ENCODE measurements around the gene SLC4A1. TPM values are rescaled to one million over a fixed set of nuclear protein-coding genes. Genes with fewer than 3 reads are reported as not detected.
"Not testable (repeated sequence)": the region's sequence is repeated elsewhere in the genome, so short reads cannot be mapped to it uniquely, and the experiment has no call there.

The SLC4A1 gene
- polyA plus RNA-seq, 4 donors, result 1.3 TPM; not detected in 3

DNA sequence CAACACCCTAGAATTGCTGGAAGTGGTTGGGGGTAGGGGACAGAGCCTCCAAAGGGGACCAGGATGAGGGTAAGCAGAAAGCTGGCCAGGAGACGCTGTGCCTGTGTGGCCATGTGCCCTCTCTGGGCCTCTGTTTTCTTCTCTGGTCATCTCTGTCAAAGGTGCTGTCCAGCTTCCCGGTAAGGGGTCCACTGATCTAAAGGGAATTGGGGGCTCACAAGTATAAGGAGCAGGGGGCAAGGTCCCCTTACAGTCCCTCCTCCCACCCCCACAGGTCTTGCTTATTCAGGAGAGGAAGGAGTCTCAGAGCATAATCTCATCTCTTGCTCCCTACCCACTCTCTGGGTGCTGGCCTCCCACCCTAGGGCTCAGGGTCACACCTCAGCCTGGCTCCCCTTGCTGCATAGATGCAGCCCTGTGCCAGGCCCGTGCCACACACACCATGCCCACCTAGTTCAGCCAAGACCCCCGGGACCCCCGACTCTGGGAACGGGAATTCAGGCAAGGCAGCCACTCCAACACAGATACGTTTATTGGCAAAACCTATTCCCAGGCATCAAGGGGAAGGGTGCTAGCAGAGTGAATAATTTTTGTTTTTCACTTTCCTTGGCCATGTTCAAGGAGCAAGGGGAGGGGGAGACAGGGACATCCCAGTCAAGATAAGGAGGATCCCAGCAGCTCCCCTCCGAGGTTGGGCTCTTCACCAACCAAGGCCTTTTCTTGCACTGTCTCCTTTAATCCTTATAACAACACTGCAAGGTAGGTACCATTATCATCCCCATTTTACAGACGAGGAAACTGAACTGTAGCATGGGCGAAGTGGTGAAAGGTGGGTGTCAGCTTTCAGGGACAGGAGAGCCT, 19.8 kb downstream of the SLC4A1 start:
- Histone ChIP-seq H3K36me3 (ENCODE audit: control insufficient read depth in 3 of 3, insufficient read depth in 2 of 3, low read depth in 1 of 3, low read length in 3 of 3) (no peaks in the 10 kb centered on the region), H3K4me1 (ENCODE audit: control insufficient read depth in 3 of 3, insufficient read depth in 2 of 3, low read depth in 1 of 3, low read length in 2 of 3) (peaks cover 0 to 11% (median 8%) of the 10 kb centered on the region in 3 donors), H3K4me3 (ENCODE audit: low read depth in 1 of 3, low read length in 3 of 3) (no peak overlapping the region), H3K27ac (ENCODE audit: low read depth in 1 of 3, low read length in 2 of 3) (no peak overlapping the region), H3K27me3 (ENCODE audit: control insufficient read depth in 3 of 3, insufficient read depth in 3 of 3, low read length in 3 of 3) (no peaks in the 10 kb centered on the region), H3K9me3 (ENCODE audit: control insufficient read depth in 2 of 2, insufficient read depth in 1 of 2, low read depth in 1 of 2, low read length in 1 of 2) (no peaks in the 10 kb centered on the region)
- DNase-seq, result no peak
- no peak for FAIRE-seq
- WGBS, 3 donors, result 85% methylated on average over 10 of the region's 10 CpGs

DNA sequence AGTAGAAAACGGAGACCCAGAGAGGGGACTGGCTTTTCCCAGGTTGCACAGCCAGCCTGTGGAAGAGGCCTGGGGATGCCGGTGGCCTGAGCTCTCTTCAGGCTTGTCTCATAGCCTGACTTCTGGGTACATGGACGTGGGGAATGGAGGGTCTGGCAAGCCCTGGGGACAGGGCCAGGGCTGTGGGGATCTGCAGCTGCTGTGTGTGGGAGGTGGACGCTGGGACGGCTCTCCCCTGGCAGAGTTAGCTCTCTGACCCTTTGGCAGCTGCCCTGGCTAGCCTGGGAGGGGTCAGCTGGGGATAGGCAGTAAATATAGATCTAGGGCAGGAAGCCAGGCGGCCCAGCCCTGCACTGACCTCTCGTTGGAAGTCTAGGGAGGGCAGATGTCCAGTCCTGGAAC, 20.5 kb downstream of the SLC4A1 start:
- WGBS, 3 donors, result 52 to 75% (median 72%) methylated on average over 5 to 7 of the region's 7 CpGs
- Histone ChIP-seq H3K4me1 (ENCODE audit: control insufficient read depth in 3 of 3, insufficient read depth in 2 of 3, low read depth in 1 of 3, low read length in 2 of 3) (peaks cover 0 to 11% (median 8%) of the 10 kb centered on the region in 3 donors), H3K27ac (ENCODE audit: low read depth in 1 of 3, low read length in 2 of 3) (no peak overlapping the region), H3K27me3 (ENCODE audit: control insufficient read depth in 3 of 3, insufficient read depth in 3 of 3, low read length in 3 of 3) (no peaks in the 10 kb centered on the region), H3K9me3 (ENCODE audit: control insufficient read depth in 2 of 2, insufficient read depth in 1 of 2, low read depth in 1 of 2, low read length in 1 of 2) (no peaks in the 10 kb centered on the region), H3K4me3 (ENCODE audit: low read depth in 1 of 3, low read length in 3 of 3) (no peak overlapping the region), H3K36me3 (ENCODE audit: control insufficient read depth in 3 of 3, insufficient read depth in 2 of 3, low read depth in 1 of 3, low read length in 3 of 3) (no peaks in the 10 kb centered on the region)
- no peak for FAIRE-seq
- no peak for DNase-seq

DNA sequence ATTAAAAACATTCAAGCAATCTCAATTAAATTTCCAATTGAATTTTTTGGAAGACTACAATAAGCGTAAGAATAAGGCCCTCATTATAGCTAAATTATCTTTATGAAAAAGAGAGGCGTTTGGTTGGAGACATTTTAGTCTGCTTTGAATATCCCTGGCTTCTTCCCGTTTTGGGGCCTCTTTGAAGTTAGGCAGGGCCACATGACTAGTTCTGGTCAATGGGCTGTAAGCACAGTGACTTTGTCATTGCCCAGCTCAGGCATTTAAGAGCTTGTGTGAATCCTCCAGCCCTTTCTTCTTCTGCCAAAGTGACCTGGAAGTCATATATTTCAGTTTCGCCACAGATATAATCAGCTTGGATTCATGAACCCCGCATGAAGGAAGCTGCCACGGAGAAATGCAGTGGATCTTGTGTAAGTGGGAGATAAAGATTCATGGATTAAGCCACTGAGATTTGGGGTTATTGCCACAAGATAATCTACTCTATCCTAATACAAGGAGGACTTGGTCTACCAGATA, 26.8 kb downstream of the SLC4A1 start:
- H3K27ac ChIP-seq (ENCODE audit: low read depth in 1 of 3, low read length in 2 of 3), result no peak overlapping the region
- DNase-seq (no peak), FAIRE-seq (no peak)
- H3K36me3 ChIP-seq (ENCODE audit: control insufficient read depth in 3 of 3, insufficient read depth in 2 of 3, low read depth in 1 of 3, low read length in 3 of 3), result no peaks in the 10 kb centered on the region
- 64 to 70% (median 69%) methylated on average over 6 of the region's 6 CpGs for WGBS, 3 donors
- no peak overlapping the region for H3K4me3 ChIP-seq (ENCODE audit: low read depth in 1 of 3, low read length in 3 of 3)
- no peaks in the 10 kb centered on the region for H3K9me3 ChIP-seq (ENCODE audit: control insufficient read depth in 2 of 2, insufficient read depth in 1 of 2, low read depth in 1 of 2, low read length in 1 of 2)
- H3K27me3 ChIP-seq (ENCODE audit: control insufficient read depth in 3 of 3, insufficient read depth in 3 of 3, low read length in 3 of 3), result no peaks in the 10 kb centered on the region
- H3K4me1 ChIP-seq (ENCODE audit: control insufficient read depth in 3 of 3, insufficient read depth in 2 of 3, low read depth in 1 of 3, low read length in 2 of 3), result peaks cover 0 to 4% (median 3%) of the 10 kb centered on the region in 3 donors

DNA sequence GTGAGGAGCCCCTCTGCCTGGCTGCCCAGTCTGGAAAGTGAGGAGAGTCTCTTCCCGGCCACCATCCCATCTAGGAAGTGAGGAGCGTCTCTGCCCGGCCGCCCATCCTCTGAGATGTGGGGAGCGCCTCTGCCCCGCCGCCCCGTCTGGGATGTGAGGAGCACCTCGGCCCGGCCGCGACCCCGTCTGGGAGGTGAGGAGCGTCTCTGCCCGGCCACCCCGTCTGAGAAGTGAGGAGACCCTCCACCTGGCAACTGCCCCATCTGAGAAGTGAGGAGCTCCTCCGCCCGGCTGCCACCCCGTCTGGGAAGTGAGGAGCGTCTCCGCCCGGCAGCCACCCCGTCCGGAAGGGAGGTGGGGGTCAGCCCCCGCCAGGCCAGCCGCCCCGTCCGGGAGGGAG, 30.0 kb downstream of the SLC4A1 start:
- not testable (repeated sequence) for H3K27me3 ChIP-seq (ENCODE audit: control insufficient read depth in 3 of 3, insufficient read depth in 3 of 3, low read length in 3 of 3); H3K4me3 ChIP-seq (ENCODE audit: low read depth in 1 of 3, low read length in 3 of 3); H3K4me1 ChIP-seq (ENCODE audit: control insufficient read depth in 3 of 3, insufficient read depth in 2 of 3, low read depth in 1 of 3, low read length in 2 of 3); H3K9me3 ChIP-seq (ENCODE audit: control insufficient read depth in 2 of 2, insufficient read depth in 1 of 2, low read depth in 1 of 2, low read length in 1 of 2); H3K27ac ChIP-seq (ENCODE audit: low read depth in 1 of 3, low read length in 2 of 3); FAIRE-seq; H3K36me3 ChIP-seq (ENCODE audit: control insufficient read depth in 3 of 3, insufficient read depth in 2 of 3, low read depth in 1 of 3, low read length in 3 of 3); DNase-seq
- WGBS, 3 donors, result 94 to 98% (median 94%) methylated on average over 8 to 24 of the region's 28 CpGs

DNA sequence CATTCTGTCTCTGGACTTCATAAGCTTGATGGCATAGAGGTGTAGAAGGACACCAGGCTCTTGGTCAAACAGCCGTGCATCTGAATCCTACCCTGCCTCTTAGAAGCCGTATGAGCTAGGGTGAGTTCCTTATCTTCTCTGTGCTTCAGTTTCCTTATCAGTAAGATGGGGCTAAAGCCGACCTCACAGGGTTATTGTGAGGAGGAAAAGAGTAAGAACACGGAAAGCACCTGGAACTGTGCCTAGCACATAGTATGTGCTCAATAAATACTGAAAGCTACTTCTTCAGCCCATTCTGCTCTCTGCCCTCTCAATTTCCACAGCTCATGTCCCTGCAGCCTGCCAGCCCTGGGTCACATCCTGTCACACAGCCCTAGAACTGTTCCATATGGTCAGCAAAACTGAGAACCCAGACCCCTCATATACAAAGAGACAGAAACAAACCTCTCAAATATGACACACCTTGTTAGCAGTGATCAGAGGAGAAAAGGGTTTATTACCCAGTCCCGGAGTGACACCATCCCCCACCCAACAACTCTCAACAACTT, 31.4 kb downstream of the SLC4A1 start:
- 27 to 56% (median 35%) methylated on average over 5 of the region's 5 CpGs for WGBS, 3 donors
- Histone ChIP-seq H3K4me3 (ENCODE audit: low read depth in 1 of 3, low read length in 3 of 3) (no peak overlapping the region), H3K36me3 (ENCODE audit: control insufficient read depth in 3 of 3, insufficient read depth in 2 of 3, low read depth in 1 of 3, low read length in 3 of 3) (no peaks in the 10 kb centered on the region), H3K27ac (ENCODE audit: low read depth in 1 of 3, low read length in 2 of 3) (no peak overlapping the region), H3K9me3 (ENCODE audit: control insufficient read depth in 2 of 2, insufficient read depth in 1 of 2, low read depth in 1 of 2, low read length in 1 of 2) (no peaks in the 10 kb centered on the region), H3K4me1 (ENCODE audit: control insufficient read depth in 3 of 3, insufficient read depth in 2 of 3, low read depth in 1 of 3, low read length in 2 of 3) (no peaks in the 10 kb centered on the region), H3K27me3 (ENCODE audit: control insufficient read depth in 3 of 3, insufficient read depth in 3 of 3, low read length in 3 of 3) (no peaks in the 10 kb centered on the region)
- FAIRE-seq (no peak), DNase-seq (no peak)

DNA sequence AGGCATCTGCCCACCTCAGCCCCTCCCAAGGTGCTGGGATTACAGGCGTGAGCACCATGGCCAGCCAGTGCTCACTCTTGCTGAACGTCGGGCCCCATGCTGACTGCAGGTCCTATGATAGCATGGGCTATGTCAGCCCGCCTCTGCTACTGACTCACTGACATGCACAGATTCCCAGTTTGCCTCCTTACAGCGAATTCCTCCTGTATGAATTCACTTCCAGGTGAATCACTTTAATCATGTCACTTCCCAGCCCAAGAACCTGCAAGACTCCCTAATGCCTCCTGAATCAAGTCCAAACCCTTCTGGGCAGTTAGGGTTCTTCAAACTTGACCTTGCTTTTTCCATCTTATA, 32.4 kb downstream of the SLC4A1 start:
- Histone ChIP-seq H3K4me1 (ENCODE audit: control insufficient read depth in 3 of 3, insufficient read depth in 2 of 3, low read depth in 1 of 3, low read length in 2 of 3) (no peaks in the 10 kb centered on the region), H3K4me3 (ENCODE audit: low read depth in 1 of 3, low read length in 3 of 3) (no peak overlapping the region), H3K27me3 (ENCODE audit: control insufficient read depth in 3 of 3, insufficient read depth in 3 of 3, low read length in 3 of 3) (no peaks in the 10 kb centered on the region), H3K36me3 (ENCODE audit: control insufficient read depth in 3 of 3, insufficient read depth in 2 of 3, low read depth in 1 of 3, low read length in 3 of 3) (no peaks in the 10 kb centered on the region), H3K27ac (ENCODE audit: low read depth in 1 of 3, low read length in 2 of 3) (no peak overlapping the region), H3K9me3 (ENCODE audit: control insufficient read depth in 2 of 2, insufficient read depth in 1 of 2, low read depth in 1 of 2, low read length in 1 of 2) (no peaks in the 10 kb centered on the region)
- FAIRE-seq (no peak), DNase-seq (no peak)
- 75 to 80% (median 76%) methylated on average over 5 of the region's 5 CpGs for WGBS, 3 donors

DNA sequence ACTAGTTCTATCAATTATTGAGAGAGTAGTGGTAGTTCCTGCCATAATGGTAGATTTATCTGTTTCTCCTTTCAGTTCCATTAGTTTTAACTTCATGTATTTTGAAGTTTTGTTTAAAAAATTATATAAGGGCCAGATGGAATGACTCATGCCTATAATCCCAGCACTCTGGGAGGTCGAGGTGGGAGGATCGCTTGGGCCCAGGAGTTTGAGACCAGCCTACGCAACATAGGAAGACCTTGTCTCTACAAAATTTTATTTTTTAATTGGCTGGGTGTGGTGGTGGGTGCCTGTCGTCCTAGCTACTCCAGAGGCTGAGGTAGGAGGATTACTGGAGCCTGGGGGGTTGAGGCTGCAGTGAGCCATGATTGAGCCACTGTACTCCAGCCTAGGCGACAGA, 34.4 kb downstream of the SLC4A1 start:
- FAIRE-seq (no peak), DNase-seq (no peak)
- Histone ChIP-seq H3K4me1 (ENCODE audit: control insufficient read depth in 3 of 3, insufficient read depth in 2 of 3, low read depth in 1 of 3, low read length in 2 of 3) (no peaks in the 10 kb centered on the region), H3K27me3 (ENCODE audit: control insufficient read depth in 3 of 3, insufficient read depth in 3 of 3, low read length in 3 of 3) (no peaks in the 10 kb centered on the region), H3K9me3 (ENCODE audit: control insufficient read depth in 2 of 2, insufficient read depth in 1 of 2, low read depth in 1 of 2, low read length in 1 of 2) (no peaks in the 10 kb centered on the region), H3K36me3 (ENCODE audit: control insufficient read depth in 3 of 3, insufficient read depth in 2 of 3, low read depth in 1 of 3, low read length in 3 of 3) (no peaks in the 10 kb centered on the region), H3K4me3 (ENCODE audit: low read depth in 1 of 3, low read length in 3 of 3) (no peak overlapping the region), H3K27ac (ENCODE audit: low read depth in 1 of 3, low read length in 2 of 3) (no peak overlapping the region)
- 77 to 79% (median 79%) methylated on average over 5 of the region's 5 CpGs for WGBS, 3 donors

DNA sequence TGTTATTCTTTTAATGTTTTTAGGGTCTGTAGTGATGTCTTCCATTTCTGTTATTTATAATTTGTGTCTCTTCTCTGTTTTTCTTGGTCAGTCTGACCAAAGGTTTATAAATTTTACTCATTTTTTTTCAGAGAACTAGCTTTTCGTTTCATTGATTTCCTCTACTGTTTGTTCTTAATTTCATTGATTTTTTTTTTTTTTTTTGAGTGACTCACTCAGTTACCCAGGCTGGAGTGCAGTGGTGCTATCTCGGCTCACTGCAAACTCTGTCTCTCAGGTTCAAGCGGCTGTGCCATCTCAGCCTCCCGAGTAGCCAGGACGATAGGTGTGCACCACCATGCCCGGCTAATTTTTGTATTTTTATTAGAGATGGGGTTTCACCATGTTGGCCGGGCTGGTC, 35.9 kb downstream of the SLC4A1 start:
- Histone ChIP-seq H3K4me3 (ENCODE audit: low read depth in 1 of 3, low read length in 3 of 3) (no peak overlapping the region), H3K4me1 (ENCODE audit: control insufficient read depth in 3 of 3, insufficient read depth in 2 of 3, low read depth in 1 of 3, low read length in 2 of 3) (no peaks in the 10 kb centered on the region), H3K27ac (ENCODE audit: low read depth in 1 of 3, low read length in 2 of 3) (no peak overlapping the region), H3K27me3 (ENCODE audit: control insufficient read depth in 3 of 3, insufficient read depth in 3 of 3, low read length in 3 of 3) (no peaks in the 10 kb centered on the region), H3K9me3 (ENCODE audit: control insufficient read depth in 2 of 2, insufficient read depth in 1 of 2, low read depth in 1 of 2, low read length in 1 of 2) (no peaks in the 10 kb centered on the region), H3K36me3 (ENCODE audit: control insufficient read depth in 3 of 3, insufficient read depth in 2 of 3, low read depth in 1 of 3, low read length in 3 of 3) (no peaks in the 10 kb centered on the region)
- FAIRE-seq (no peak), DNase-seq (no peak)
- 79 to 83% (median 80%) methylated on average over 7 of the region's 7 CpGs for WGBS, 3 donors
